Lower lobe of right lung (tissue), 2 donors: ENCODE data around the gene C4orf33. TPM values are rescaled to one million over a fixed set of nuclear protein-coding genes. Genes with fewer than 3 reads are reported as not detected.

Experiments used
- ATAC-seq, 2 donors: fragments of 200-7000 bp; cut with Tn5 transposase; one replicate each; pipeline ENCODE4 v1.9.1; 2020 to 2022; ENCODE audit warnings: mild to moderate bottlenecking in 2 of 2, moderate library complexity in 2 of 2
- DNase-seq: peaks from one replicate; pipeline ENCODE4 v3.0.0-alpha.2; 2020
- H3K27ac ChIP-seq: fragments of 200-600 bp; one replicate; pipeline ENCODE4 v1.8.0; 2022
- H3K27me3 ChIP-seq: fragments of 200-600 bp; one replicate; pipeline ENCODE4 v1.8.0; 2022; ENCODE audit warnings: low read depth
- H3K36me3 ChIP-seq: fragments of 200-600 bp; one replicate; pipeline ENCODE4 v1.8.0; 2022; ENCODE audit warnings: mild to moderate bottlenecking
- H3K4me1 ChIP-seq: fragments of 200-600 bp; one replicate; pipeline ENCODE4 v1.8.0; 2022
- H3K4me3 ChIP-seq: fragments of 200-600 bp; one replicate; pipeline ENCODE4 v1.8.0; 2022; ENCODE audit warnings: mild to moderate bottlenecking
- H3K9me3 ChIP-seq: fragments of 200-600 bp; one replicate; pipeline ENCODE4 v1.8.0; 2022
- CTCF ChIP-seq: fragments of 200-600 bp; IDR thresholded peaks from one replicate; pipeline ENCODE4 v1.8.0; 2022; ENCODE audit warnings: antibody characterized with exemption, mild to moderate bottlenecking
- intact Hi-C: fragments of 100-400 bp; cut with DNase I; formaldehyde crosslinking; loops from one replicate; pipeline ENCODE4 v1.11.0; 2022
- total RNA-seq: library from RNA; stranded (reverse); fragmentation: NEBNext Ultra II Directional; extraction: Animal tissue kit (Norgen Biotek cat#: 25700); gene quantifications from one replicate; pipeline ENCODE4 v1.2.1, GENCODE V29; 2021
- donor health status: DM: no; HTN: yes; CAD: no; lungs with severe emphysema.

C4orf33 gene
- total RNA-seq, 1 donor from 2014 or later, result 10.3 TPM

DNA sequence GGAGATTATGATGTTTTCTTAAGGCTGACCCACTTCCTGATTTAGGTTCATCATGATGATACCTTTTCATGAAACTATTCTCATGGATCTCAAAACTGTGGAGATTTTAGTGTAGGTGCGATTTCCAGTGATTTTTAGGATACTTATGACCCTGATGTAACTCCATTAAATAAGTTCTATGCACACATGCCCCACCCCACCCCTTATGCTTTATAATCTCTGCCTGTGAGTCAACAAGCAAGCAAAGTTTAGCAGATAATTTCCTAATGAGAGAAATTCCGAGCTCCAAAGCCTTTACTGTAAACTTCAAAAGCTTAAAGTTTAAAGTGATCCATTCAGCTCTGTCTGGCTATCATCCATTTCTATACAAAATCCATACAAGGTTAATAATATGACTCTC lies 56.4 kb downstream of the C4orf33 start:
- no peak for TF ChIP-seq CTCF
- Histone ChIP-seq H3K9me3 (no peaks in the 10 kb centered on the region), H3K36me3 (no peaks in the 10 kb centered on the region), H3K27ac (no peak overlapping the region), H3K27me3 (no peaks in the 10 kb centered on the region), H3K4me3 (no peak overlapping the region), H3K4me1 (no peaks in the 10 kb centered on the region)
- no peak for DNase-seq
- no peak for ATAC-seq
- intact Hi-C loops, result no loop called here

- H3K4me1 ChIP-seq, result no peaks in the 10 kb centered on the region
- no peak for DNase-seq
- no peak for TF ChIP-seq CTCF
- H3K36me3 ChIP-seq, result no peaks in the 10 kb centered on the region
- no peaks in the 10 kb centered on the region for H3K9me3 ChIP-seq
- no peak for ATAC-seq
- H3K4me3 ChIP-seq, result no peak overlapping the region
- H3K27ac ChIP-seq, result no peak overlapping the region
- intact Hi-C loops, result no loop called here
- H3K27me3 ChIP-seq, result no peaks in the 10 kb centered on the region
Measured at GRCh38 chr4:129153700-129154099, 57.7 kb downstream of the C4orf33 start.

DNA sequence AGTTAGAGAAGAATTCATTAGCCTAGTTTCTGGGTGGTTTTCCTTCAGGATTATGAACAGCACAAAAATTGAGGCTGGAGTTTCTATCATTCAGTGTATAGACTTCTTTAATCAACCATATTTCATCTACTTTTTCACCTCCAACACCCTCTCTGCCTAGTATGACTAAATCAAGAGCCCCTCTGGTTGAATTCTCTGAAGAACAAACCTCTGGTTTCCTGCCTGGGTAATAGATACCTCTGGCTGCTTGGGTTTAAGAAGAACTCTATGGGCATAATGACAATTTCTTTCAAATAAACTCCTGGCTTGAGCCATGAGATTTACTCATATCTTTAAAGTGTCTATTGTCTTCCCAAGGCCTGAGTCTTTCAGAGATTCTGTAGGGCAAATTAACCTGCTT lies 66.5 kb downstream of the C4orf33 start:
- no peak for TF ChIP-seq CTCF
- no peaks in the 10 kb centered on the region for H3K4me1 ChIP-seq

DNA sequence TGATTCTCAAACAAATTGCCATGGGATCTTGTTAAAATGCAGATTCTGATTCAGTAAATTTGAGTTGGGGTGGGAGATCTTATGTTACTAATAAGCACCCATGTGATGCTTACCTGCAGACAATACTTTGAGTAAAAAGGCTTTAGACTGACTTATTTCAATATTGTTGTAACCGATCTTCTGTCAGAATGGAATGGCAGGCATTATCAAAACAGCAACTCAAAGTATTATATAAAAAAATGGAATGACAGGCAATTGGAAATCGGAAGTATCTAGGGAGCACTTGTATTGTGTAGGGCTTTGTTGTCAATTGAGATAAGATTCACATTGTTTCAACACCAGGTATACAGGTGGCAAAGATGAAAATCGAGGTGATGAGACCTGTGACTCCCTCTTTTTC lies 67.5 kb downstream of the C4orf33 start:
- TF ChIP-seq CTCF, result no peak
- ATAC-seq (no peak), DNase-seq (no peak)
- Histone ChIP-seq H3K9me3 (no peaks in the 10 kb centered on the region), H3K27ac (no peak overlapping the region), H3K36me3 (no peaks in the 10 kb centered on the region), H3K27me3 (no peaks in the 10 kb centered on the region), H3K4me3 (no peak overlapping the region), H3K4me1 (no peaks in the 10 kb centered on the region)
- intact Hi-C loops, result no loop called here

More for the DNA sequence above, 66.5 kb downstream of the C4orf33 start:
- no peaks in the 10 kb centered on the region for H3K9me3 ChIP-seq
- no peak overlapping the region for H3K4me3 ChIP-seq
- no peak overlapping the region for H3K27ac ChIP-seq
- no peaks in the 10 kb centered on the region for H3K36me3 ChIP-seq
- ATAC-seq (no peak), DNase-seq (no peak)
- intact Hi-C loops, result no loop called here
- H3K27me3 ChIP-seq, result no peaks in the 10 kb centered on the region

DNA sequence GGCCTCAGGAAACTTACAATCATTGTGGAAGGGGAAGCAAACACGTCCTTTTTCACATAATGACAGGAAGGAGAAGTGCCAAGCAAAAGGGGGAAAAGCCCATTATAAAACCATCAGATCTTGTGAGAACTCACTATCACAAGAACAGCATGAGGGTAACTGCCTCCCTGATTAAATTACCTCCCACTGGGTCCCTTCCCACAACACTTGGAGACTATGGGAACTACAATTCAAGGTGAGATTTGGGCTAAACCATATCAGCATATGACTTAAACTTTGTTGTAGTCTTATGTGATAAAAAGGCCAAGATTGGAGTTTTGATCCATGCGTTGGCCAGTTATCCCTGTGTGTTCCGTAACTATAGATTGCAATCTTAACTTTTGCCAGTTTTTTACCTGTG lies 68.3 kb downstream of the C4orf33 start:
- ATAC-seq (no peak), DNase-seq (no peak)
- no peak for TF ChIP-seq CTCF

More for the DNA sequence above, 68.3 kb downstream of the C4orf33 start:
- Histone ChIP-seq H3K36me3 (no peaks in the 10 kb centered on the region), H3K9me3 (no peaks in the 10 kb centered on the region), H3K27ac (no peak overlapping the region), H3K4me3 (no peak overlapping the region), H3K27me3 (no peaks in the 10 kb centered on the region), H3K4me1 (no peaks in the 10 kb centered on the region)
- intact Hi-C loops, result no loop called here

Other genes with a start within 250 kb of the C4orf33 start
- gene SCLT1, start 2.6 kb upstream of the C4orf33 start, total RNA-seq, result 19.3 TPM